ENCODE results near the gene CBX4.

DNA sequence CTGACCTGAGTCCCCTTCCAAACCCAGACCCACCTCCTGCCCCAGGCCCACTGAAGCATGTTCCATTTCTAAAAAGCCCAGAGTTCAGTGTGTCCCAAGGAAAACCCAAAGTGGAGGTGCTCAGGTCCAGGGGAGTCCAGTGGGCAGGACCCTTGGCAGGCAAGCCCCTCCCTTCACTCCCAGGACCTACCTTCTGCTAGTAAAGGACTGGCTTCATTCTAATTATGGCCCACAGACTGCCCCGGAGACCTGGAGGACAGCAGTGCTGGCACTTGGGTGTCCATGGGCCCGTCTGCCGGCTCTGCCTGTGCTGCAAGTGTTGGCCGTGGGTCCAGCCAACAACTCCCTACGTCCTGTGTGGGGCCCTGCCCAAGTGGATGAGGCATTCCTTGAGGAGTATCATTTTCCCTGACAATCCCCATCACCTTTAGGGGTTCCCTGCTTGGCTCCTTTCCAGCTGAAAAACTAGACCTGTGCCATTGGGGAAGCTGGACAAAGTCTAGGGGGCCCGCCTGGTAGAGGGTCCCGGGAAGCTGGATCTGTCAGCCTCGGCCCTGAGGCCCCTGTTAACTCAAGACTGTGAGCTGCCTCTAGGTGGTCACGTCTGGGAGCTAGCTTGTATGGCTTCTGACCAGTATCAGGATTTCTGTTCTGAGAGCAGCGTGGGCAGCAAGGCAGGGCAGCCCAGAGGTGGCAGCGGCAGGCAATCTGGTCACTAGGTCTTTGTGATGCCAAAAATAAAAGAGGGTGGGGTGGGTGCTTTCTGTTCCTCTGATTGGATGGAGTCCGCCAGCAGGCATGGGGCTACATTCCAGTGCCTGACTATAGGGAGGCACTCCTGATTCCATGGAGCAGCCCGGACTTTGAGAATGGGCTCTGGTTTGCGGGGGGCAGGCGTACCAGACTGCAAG lies 53.1 kb downstream of the CBX4 start:
- TF ChIP-seq, protein P1, sequence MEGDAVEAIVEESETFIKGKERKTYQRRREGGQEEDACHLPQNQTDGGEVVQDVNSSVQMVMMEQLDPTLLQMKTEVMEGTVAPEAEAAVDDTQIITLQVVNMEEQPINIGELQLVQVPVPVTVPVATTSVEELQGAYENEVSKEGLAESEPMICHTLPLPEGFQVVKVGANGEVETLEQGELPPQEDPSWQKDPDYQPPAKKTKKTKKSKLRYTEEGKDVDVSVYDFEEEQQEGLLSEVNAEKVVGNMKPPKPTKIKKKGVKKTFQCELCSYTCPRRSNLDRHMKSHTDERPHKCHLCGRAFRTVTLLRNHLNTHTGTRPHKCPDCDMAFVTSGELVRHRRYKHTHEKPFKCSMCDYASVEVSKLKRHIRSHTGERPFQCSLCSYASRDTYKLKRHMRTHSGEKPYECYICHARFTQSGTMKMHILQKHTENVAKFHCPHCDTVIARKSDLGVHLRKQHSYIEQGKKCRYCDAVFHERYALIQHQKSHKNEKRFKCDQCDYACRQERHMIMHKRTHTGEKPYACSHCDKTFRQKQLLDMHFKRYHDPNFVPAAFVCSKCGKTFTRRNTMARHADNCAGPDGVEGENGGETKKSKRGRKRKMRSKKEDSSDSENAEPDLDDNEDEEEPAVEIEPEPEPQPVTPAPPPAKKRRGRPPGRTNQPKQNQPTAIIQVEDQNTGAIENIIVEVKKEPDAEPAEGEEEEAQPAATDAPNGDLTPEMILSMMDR (conservative IDR thresholded peaks at IDR 0.05): no peak
- no peak for TF ChIP-seq ZFX (IDR thresholded peaks at IDR 0.05)

Measured in C4-2B (cell line).